ENCODE measurements around the gene L1CAM. TPM values are rescaled to one million over a fixed set of nuclear protein-coding genes. Genes with fewer than 3 reads are reported as not detected.

L1CAM gene
- total and polyA plus RNA-seq, 12 donors: 0.52 to 50.1 (median 7.2) TPM

DNA sequence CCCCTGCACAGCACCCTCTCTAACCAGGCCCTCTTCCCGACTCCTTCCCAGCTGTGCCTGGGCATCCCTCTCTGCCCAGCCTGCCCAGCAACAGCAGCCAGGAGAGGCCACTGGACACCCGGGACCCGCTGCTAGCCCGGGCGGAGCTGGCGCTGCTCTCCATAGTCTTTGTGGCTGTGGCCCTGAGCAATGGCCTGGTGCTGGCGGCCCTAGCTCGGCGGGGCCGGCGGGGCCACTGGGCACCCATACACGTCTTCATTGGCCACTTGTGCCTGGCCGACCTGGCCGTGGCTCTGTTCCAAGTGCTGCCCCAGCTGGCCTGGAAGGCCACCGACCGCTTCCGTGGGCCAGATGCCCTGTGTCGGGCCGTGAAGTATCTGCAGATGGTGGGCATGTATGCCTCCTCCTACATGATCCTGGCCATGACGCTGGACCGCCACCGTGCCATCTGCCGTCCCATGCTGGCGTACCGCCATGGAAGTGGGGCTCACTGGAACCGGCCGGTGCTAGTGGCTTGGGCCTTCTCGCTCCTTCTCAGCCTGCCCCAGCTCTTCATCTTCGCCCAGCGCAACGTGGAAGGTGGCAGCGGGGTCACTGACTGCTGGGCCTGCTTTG, 19.6 kb upstream of the L1CAM start:
- WGBS, 4 donors: 87 to 97% (median 91%) methylated on average over 12 to 32 of the region's 32 CpGs; no CpG with 5 or more reads in 1 of the 4 donors
- peak in 1 of 7 donors; percentile 21 for DNase-seq

DNA sequence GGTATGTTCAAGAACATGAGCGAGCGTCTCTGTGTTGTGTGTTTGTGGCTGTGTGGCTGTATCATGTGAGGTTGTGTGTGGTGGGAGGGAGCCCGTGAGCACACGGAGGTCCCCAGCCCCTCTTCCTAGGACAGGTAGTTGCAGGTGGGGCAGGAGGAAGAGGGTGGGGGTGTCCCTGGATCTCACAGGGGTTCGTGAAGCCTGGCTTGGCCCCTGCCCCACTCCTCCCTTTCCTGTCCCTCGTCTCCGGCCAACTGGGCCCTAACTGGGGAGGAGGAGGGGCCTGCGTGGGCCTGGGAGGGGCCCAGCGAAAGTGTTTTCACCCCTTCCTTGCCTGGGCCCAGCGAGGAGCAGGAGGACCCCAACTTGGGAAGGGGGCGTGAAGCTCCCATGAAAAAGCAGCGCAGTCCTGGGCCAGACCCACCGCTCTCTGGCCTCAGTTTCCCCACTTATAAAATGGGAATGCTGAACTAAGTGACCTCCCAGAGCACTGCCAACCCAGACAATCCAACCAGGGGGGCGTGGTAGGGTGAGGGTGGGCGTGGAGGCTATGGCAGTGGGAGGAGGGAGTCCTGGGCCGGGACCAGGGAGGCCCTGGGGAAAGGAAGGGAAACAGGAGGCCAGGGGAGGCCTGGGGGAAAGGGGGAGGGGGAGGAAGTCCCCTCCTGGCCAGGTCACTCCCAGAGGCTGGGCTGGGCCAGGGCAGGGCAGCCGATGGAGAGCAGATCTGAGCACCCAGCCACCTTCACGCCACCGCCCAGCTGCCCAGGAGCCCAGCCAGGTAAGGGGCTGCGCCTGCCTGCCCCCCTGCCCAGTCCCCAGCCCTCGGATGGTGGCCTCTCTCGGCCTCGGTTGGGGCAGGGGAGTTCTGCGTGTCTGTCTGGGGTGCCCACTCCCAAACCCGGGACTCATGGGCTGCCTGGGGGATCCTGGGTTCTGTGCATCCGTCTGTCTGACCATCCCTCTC, 18.3 kb upstream of the L1CAM start, which contains the start of gene AVPR2:
AVPR2 (plus strand) TSS at position 683 of the 967 bp plus-strand sequence. CDS start 473 bp downstream, outside the sequence.
- H3K4me3 ChIP-seq: no peak within 1 kb of the TSS
- TF ChIP-seq POLR2A (IDR thresholded peaks at IDR 0.05): no peak
- TF ChIP-seq, protein P1, sequence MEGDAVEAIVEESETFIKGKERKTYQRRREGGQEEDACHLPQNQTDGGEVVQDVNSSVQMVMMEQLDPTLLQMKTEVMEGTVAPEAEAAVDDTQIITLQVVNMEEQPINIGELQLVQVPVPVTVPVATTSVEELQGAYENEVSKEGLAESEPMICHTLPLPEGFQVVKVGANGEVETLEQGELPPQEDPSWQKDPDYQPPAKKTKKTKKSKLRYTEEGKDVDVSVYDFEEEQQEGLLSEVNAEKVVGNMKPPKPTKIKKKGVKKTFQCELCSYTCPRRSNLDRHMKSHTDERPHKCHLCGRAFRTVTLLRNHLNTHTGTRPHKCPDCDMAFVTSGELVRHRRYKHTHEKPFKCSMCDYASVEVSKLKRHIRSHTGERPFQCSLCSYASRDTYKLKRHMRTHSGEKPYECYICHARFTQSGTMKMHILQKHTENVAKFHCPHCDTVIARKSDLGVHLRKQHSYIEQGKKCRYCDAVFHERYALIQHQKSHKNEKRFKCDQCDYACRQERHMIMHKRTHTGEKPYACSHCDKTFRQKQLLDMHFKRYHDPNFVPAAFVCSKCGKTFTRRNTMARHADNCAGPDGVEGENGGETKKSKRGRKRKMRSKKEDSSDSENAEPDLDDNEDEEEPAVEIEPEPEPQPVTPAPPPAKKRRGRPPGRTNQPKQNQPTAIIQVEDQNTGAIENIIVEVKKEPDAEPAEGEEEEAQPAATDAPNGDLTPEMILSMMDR (IDR thresholded peaks at IDR 0.05): no peak
- peak in 1 of 7 donors; percentile 16 for DNase-seq
- 49 to 58% (median 53%) methylated on average over 8 to 24 of the region's 26 CpGs for WGBS, 4 donors
- no peaks in the 10 kb centered on the region for H3K4me1 ChIP-seq (replicated peaks in 1 of 2)
- H3K36me3 ChIP-seq (replicated peaks in 1 of 2): no peaks in the 10 kb centered on the region
- intact Hi-C loops (cut with DNase I): no loop called here
- peaks cover 14% of the 10 kb centered on the region for H3K27me3 ChIP-seq
- H3K27ac ChIP-seq: peak within 1 kb of the TSS in 1 of 5 donors; percentile 61
- no peaks in the 10 kb centered on the region for H3K9me3 ChIP-seq (replicated peaks in 1 of 3)

More for the DNA sequence above, 19.6 kb upstream of the L1CAM start:
- peaks cover 14% of the 10 kb centered on the region for H3K27me3 ChIP-seq
- intact Hi-C loops (cut with DNase I): no loop called here
- no peaks in the 10 kb centered on the region for H3K36me3 ChIP-seq (replicated peaks in 1 of 2)
- TF ChIP-seq POLR2A (IDR thresholded peaks at IDR 0.05): no peak
- TF ChIP-seq, protein P1 (IDR thresholded peaks at IDR 0.05): no peak
- H3K4me1 ChIP-seq (replicated peaks in 1 of 2): no peaks in the 10 kb centered on the region
- H3K27ac ChIP-seq: no peak overlapping the region
- no peaks in the 10 kb centered on the region for H3K9me3 ChIP-seq (replicated peaks in 1 of 3)
- H3K4me3 ChIP-seq: no peak overlapping the region

DNA sequence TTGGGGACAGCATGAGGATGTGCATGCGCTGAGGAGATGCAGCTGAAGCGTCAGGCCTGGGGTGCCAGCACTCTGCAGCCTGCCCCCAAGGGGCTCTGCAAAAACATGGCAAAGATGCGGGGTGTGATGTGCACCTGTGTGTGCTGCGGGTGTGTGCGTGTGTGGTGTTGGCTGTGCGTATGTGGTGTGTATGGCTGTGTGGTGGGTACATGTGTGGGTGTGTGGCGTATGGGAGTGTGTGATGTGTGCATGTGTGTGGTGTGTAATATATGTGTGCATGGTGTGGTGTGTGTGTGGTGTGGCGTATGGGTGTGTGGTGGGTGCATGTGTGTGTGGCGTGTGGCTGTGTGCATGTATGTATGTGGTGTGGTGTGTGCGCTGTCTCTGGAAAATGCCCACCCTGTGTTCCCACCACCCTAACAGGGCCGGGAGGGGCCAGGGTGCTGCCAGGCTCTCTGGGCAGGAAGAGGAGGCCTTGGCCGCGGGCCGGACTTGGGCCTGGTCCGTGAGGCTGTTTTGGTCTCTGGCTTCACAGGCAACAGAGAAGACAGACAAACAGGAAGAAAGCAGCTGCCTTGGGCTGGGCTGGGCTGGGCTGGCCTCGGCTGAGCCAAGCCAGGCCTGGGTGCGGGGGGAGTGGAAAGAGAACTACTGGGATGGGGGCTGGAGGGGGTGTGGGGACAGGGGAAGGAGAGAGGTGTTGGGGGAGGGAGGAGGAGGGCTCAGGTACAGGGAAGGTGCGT, 17.4 kb upstream of the L1CAM start:
- 63 to 71% (median 66%) methylated on average over 8 to 18 of the region's 18 CpGs for WGBS, 4 donors
- DNase-seq: peak in 2 of 7 donors; percentile 19 to 51
- no peak overlapping the region for H3K4me3 ChIP-seq
- H3K27me3 ChIP-seq: peaks cover 14% of the 10 kb centered on the region
- no peaks in the 10 kb centered on the region for H3K4me1 ChIP-seq (replicated peaks in 1 of 2)
- no peaks in the 10 kb centered on the region for H3K36me3 ChIP-seq (replicated peaks in 1 of 2)
- peak overlapping the region in 1 of 5 donors; percentile 61 for H3K27ac ChIP-seq
- intact Hi-C loops (cut with DNase I): no loop called here
- TF ChIP-seq POLR2A (IDR thresholded peaks at IDR 0.05): no peak
- TF ChIP-seq, protein P1 (IDR thresholded peaks at IDR 0.05): no peak
- H3K9me3 ChIP-seq (replicated peaks in 1 of 3): no peaks in the 10 kb centered on the region

Data from adrenal gland (tissue), 12 donors.